Measurements from ENCODE around the gene FOLR1.

DNA sequence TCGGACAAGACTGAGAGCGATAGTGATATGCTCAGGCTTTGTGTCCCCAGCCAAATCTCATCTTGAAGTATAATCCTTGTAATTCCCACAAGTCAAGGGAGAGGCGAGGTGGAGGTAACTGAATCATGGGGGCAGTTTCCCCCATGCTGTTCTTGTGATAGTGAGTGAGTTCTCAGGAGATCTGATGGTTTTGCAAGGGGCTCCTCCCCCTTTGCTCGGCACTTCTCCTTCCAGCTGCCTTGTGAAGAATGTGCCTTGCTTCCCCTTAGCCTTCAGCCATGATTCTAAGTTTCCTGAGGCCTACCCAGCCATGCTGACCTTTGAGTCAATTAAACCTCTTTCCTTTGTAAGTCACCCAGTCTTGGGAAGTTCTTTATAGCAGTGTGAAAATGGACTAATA lies 17.2 kb downstream of the FOLR1 start:
- TF ChIP-seq, protein P1, sequence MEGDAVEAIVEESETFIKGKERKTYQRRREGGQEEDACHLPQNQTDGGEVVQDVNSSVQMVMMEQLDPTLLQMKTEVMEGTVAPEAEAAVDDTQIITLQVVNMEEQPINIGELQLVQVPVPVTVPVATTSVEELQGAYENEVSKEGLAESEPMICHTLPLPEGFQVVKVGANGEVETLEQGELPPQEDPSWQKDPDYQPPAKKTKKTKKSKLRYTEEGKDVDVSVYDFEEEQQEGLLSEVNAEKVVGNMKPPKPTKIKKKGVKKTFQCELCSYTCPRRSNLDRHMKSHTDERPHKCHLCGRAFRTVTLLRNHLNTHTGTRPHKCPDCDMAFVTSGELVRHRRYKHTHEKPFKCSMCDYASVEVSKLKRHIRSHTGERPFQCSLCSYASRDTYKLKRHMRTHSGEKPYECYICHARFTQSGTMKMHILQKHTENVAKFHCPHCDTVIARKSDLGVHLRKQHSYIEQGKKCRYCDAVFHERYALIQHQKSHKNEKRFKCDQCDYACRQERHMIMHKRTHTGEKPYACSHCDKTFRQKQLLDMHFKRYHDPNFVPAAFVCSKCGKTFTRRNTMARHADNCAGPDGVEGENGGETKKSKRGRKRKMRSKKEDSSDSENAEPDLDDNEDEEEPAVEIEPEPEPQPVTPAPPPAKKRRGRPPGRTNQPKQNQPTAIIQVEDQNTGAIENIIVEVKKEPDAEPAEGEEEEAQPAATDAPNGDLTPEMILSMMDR (IDR thresholded peaks at IDR 0.05): no peak
- no peak for TF ChIP-seq POLR2A (IDR thresholded peaks at IDR 0.05)
